GM21737 (cell line): ENCODE measurements around the gene GCLC.
"Not testable (repeated sequence)": the region's sequence is repeated elsewhere in the genome, so short reads cannot be mapped to it uniquely, and the experiment has no call there.

Experiments used
- ATAC-seq: cut with Tn5 transposase; IDR thresholded peaks from one replicate; pipeline ENCODE4 v1.9.1; 2021; ENCODE audit warnings: mild to moderate bottlenecking, moderate library complexity; ENCODE audit not compliant: unreplicated experiment

GCLC gene

GRCh38 chr6:53564401-53565065, 19.6 kb upstream of the GCLC start:
- ATAC-seq = no peak

- ATAC-seq = no peak
Observed at GRCh38 chr6:53556986-53557715, 12.2 kb upstream of the GCLC start.

GRCh38 chr6:53553600-53553999, 8.7 kb upstream of the GCLC start:
- not testable (repeated sequence) for ATAC-seq

- not testable (repeated sequence) for ATAC-seq
Observed at GRCh38 chr6:53551681-53552080, 6.8 kb upstream of the GCLC start.

- ATAC-seq = peak; percentile 73
Observed at GRCh38 chr6:53547811-53548496, 3.1 kb upstream of the GCLC start.

- ATAC-seq = peak; percentile 7
Observed at GRCh38 chr6:53547166-53547810, 2.4 kb upstream of the GCLC start.

- no peak for ATAC-seq
Observed at GRCh38 chr6:53546281-53546680, 1.4 kb upstream of the GCLC start.

- no peak for ATAC-seq
Observed at GRCh38 chr6:53544217-53544469, 758 bp downstream of the GCLC start.

GRCh38 chr6:53543359-53544216, 1.3 kb downstream of the GCLC start:
- ATAC-seq = no peak

GRCh38 chr6:53541900-53542299, 3.0 kb downstream of the GCLC start:
- ATAC-seq = no peak

GRCh38 chr6:53540129-53540692, 4.7 kb downstream of the GCLC start:
- no peak for ATAC-seq

- ATAC-seq = no peak
Observed at GRCh38 chr6:53539561-53539960, 5.3 kb downstream of the GCLC start.

GRCh38 chr6:53536561-53536960, 8.3 kb downstream of the GCLC start:
- ATAC-seq = no peak

- ATAC-seq = no peak
Observed at GRCh38 chr6:53532942-53533341, 12.0 kb downstream of the GCLC start.

GRCh38 chr6:53532061-53532797, 12.7 kb downstream of the GCLC start:
- no peak for ATAC-seq

GRCh38 chr6:53530780-53531386, 14.0 kb downstream of the GCLC start:
- no peak for ATAC-seq

GRCh38 chr6:53530346-53530745, 14.6 kb downstream of the GCLC start:
- no peak for ATAC-seq

- no peak for ATAC-seq
Observed at GRCh38 chr6:53529324-53530036, 15.4 kb downstream of the GCLC start.

GRCh38 chr6:53528107-53528506, 16.8 kb downstream of the GCLC start:
- ATAC-seq = no peak
